GM12874 (cell line): Measurements from ENCODE around the gene OXNAD1.

Experiments
- TF ChIP-seq, protein P1 (sequence below): IDR thresholded peaks from 2 replicates; pipeline ENCODE4 v1.5.1; 2011; ENCODE audit warnings: low read depth, mild to moderate bottlenecking, control low read depth, low read length, moderate library complexity; ENCODE audit not compliant: insufficient read depth

The OXNAD1 gene

DNA sequence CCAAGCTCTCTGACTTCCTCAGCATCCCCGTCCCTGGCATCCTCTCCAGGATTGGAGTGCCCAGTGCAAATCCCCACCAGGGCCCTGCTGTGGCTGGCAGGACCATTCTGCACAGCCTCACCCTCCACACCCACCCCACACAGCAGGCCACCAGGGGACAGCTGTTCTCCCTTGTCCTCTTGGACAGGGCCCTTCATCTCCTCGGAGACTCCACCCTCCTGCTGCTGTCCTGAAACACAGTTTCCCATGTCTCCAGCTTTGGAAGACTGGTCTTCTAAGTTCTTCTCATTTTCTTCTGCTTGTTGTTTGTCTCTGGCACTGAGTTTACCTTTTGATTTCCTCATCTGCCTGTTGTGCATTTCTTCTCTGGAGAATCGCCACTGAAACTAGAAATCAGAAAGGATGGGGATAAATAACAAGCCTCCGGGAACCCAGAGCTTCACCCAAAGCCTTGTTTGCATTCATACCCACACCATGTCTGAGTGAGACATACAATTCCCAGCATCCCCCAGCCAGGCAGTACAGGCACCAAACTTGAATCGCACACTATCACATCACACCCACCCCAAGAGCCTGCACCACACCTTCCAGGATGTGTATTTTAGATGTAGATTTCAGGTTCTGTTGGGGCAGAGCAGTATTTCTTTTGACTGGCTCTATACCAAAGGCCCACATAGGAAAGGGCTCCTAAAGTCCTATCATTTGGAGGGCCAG lies 52.0 kb downstream of the OXNAD1 start:
- TF ChIP-seq, protein P1, sequence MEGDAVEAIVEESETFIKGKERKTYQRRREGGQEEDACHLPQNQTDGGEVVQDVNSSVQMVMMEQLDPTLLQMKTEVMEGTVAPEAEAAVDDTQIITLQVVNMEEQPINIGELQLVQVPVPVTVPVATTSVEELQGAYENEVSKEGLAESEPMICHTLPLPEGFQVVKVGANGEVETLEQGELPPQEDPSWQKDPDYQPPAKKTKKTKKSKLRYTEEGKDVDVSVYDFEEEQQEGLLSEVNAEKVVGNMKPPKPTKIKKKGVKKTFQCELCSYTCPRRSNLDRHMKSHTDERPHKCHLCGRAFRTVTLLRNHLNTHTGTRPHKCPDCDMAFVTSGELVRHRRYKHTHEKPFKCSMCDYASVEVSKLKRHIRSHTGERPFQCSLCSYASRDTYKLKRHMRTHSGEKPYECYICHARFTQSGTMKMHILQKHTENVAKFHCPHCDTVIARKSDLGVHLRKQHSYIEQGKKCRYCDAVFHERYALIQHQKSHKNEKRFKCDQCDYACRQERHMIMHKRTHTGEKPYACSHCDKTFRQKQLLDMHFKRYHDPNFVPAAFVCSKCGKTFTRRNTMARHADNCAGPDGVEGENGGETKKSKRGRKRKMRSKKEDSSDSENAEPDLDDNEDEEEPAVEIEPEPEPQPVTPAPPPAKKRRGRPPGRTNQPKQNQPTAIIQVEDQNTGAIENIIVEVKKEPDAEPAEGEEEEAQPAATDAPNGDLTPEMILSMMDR, result no peak

DNA sequence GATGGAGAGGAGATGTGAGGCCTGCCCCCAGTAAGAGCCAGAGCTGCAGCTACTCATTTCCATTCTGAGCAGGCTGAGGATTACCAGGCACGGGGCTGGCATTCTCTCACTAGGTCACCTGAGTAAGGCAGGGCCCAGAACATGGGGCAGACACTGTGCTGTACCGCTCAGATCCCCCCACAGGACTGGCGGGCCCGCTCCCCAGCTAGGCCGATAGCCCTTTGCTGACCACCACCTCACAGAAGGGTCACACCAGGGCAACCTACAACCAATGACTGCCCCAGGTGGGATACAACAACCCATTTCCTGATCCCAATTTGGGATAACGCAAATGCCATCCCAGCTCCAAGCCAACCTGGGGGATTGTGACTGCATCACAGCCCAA lies 52.5 kb downstream of the OXNAD1 start:
- TF ChIP-seq, protein P1, result no peak

DNA sequence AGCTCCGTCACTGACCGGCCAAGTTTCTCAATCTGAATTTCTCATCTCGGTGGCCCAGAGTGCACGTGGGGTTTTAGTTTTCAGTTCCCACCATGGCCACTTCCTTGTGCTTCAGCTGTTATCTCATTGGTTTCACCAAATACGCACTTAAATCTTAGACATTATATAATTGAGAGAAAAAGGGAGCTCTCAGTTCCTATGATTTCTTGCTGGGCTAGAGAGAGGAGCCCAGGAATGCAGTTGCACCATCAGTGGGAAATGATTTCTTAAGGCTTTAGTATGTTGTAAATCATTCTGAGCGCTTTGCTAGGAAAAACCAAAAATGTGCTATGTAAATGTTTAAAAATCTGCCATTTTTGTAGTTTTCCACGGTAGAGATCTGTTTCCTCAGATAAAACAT lies 53.2 kb downstream of the OXNAD1 start:
- TF ChIP-seq, protein P1, result no peak

DNA sequence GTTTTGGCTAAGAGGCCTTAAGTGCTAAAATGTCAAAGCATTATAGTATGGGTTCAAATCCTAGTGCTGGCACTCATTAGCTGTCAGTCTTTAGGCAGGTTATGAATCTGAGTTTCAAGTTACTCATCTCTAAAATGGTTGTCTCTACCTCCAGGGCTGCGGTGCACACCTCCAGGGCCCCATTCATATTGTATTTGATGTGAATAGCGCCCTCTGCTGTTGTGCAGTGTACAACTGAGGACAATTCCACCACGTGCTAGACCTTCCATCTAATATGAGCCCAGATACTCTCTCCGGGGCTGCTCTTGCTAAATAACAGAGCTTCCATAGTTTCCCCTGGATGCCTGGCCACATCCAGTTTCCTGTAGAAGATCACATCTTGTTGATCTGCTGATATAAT lies 54.3 kb downstream of the OXNAD1 start:
- TF ChIP-seq, protein P1, result peak; percentile 44

DNA sequence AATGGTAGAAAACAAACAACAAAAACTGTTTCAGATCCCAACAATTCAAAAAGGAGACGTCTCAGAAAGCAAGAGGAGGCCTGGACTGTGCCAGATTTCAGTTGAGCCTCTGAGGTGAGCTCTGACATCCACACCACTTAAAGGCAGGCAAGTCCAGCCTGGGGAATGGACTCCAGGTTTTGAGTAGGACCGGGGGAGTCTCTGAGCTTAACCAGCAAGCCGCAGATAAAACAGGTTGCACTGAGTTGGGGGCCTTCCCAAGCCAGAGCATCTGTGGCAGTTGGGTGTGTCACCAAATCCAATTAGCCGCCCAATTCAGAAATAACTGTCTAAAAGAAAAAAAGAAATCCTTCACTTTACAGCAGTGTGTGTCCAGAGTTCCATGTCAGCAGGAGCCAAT lies 54.7 kb downstream of the OXNAD1 start:
- TF ChIP-seq, protein P1, result no peak

DNA sequence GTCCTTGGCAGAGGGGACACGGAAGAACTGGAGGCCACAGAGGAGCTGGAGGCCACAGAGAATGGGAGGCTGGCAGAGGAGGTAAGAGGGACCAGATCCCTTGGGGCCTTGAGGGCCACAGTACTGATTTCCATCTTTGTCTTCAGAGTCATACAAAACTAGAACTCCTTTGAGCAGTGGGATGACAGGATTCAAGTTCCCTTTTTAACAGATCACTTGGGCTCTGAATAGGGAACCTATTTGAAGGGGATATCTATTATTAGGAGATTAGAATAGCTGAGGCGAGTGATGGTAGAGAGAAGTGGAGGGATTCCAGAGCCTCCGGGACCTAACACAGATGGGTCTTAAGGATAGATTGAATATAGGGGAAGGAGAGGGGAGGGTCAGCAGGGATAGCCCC lies 55.7 kb downstream of the OXNAD1 start:
- TF ChIP-seq, protein P1, result no peak

DNA sequence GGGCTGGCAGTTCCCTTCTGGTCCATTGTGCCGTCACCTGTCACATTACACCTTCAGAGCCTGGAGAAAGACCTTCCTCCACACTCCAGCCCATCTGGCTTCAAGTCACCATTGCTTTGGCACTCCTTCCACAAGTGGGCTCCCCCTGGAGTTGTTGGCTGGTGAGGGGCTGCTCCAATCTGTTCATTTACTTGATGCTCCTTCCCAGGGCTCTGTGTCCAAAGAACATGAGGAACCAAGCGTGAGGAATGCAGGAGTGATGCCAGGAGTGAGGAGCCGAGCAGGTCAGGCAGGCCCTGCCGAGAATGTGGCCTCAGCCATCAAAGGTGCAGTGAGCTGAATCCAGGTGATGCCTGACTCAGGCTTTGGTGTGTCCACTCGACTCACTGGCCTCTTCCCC lies 57.2 kb downstream of the OXNAD1 start:
- TF ChIP-seq, protein P1, result no peak
